Gastrocnemius medialis (tissue), 4 donors: ENCODE data around the gene CLHC1.

Experiments used
- POLR2A ChIP-seq, 2 donors: fragments of 450-650 bp; IDR thresholded peaks; one replicate each; pipeline ENCODE4 v1.6.1; 2017; ENCODE audit warnings: antibody characterized with exemption in 2 of 2, mild to moderate bottlenecking in 2 of 2, moderate library complexity in 2 of 2
- TF ChIP-seq, protein P1 (sequence below), 5 experiments: fragments of 450-650 bp in 3 of 5; fragments of 200-600 bp in 2 of 5; sonication (generic) in 2 of 5; IDR thresholded peaks in 4 of 5; conservative IDR thresholded peaks in 1 of 5; 1 replicate in 4 of 5; 2 replicates in 1 of 5; pipeline ENCODE4 v1.5.1; 2016 to 2019; ENCODE audit warnings: antibody characterized with exemption in 5 of 5, mild to moderate bottlenecking in 3 of 5, moderate library complexity in 3 of 5

DNA sequence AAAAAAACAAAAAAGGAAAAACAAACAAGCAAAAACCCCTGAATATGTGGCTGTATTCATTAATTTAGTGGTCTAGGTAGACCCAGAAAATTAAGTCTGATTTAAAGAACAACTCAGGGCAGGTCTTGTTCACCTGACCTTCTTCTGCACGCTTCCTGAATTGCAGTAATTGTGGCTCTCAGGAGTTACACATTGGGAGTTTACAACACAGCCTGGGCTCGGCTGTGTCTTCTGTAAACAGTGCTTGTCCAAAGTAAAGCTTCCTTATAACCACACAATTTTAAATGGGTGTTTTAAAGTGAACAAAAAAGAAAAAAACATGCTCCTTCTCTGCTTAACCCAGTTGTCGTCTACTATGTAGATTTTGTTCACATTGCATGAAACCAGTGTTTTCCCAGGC is 45.2 kb upstream of the CLHC1 start:
- TF ChIP-seq, protein P1, sequence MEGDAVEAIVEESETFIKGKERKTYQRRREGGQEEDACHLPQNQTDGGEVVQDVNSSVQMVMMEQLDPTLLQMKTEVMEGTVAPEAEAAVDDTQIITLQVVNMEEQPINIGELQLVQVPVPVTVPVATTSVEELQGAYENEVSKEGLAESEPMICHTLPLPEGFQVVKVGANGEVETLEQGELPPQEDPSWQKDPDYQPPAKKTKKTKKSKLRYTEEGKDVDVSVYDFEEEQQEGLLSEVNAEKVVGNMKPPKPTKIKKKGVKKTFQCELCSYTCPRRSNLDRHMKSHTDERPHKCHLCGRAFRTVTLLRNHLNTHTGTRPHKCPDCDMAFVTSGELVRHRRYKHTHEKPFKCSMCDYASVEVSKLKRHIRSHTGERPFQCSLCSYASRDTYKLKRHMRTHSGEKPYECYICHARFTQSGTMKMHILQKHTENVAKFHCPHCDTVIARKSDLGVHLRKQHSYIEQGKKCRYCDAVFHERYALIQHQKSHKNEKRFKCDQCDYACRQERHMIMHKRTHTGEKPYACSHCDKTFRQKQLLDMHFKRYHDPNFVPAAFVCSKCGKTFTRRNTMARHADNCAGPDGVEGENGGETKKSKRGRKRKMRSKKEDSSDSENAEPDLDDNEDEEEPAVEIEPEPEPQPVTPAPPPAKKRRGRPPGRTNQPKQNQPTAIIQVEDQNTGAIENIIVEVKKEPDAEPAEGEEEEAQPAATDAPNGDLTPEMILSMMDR (IDR thresholded peaks at IDR 0.05 in 4 of 5, conservative IDR thresholded peaks at IDR 0.05 in 1 of 5), result no peak
- no peak for TF ChIP-seq POLR2A (IDR thresholded peaks at IDR 0.05)
